GM13977 (cell line): ENCODE results near the gene AKAP6.

Source experiments
- DNase-seq: peaks from one replicate; pipeline ENCODE4 v3.0.0; 2012; ENCODE audit warnings: low spot score
- in situ Hi-C: fragments of 300-500 bp; cut with MboI; formaldehyde crosslinking; loops from one replicate; pipeline ENCODE4 v1.12.0; 2022; ENCODE audit warnings: low sequenced_read_pairs, low pct_unique_long_range_greater_than_20kb, mixed read lengths, inconsistent platforms; ENCODE audit not compliant: unreplicated experiment
- TF ChIP-seq, protein P1 (sequence below): IDR thresholded peaks from 2 replicates; pipeline ENCODE4 v1.5.1; 2012; ENCODE audit warnings: mild to moderate bottlenecking, control low read depth; ENCODE audit not compliant: insufficient read depth; ENCODE audit errors: extremely low read depth, missing control alignments

AKAP6 gene

GRCh38 chr14:32666308-32666707, 337.2 kb downstream of the AKAP6 start:
- in situ Hi-C loops: no loop called here
- TF ChIP-seq, protein P1, sequence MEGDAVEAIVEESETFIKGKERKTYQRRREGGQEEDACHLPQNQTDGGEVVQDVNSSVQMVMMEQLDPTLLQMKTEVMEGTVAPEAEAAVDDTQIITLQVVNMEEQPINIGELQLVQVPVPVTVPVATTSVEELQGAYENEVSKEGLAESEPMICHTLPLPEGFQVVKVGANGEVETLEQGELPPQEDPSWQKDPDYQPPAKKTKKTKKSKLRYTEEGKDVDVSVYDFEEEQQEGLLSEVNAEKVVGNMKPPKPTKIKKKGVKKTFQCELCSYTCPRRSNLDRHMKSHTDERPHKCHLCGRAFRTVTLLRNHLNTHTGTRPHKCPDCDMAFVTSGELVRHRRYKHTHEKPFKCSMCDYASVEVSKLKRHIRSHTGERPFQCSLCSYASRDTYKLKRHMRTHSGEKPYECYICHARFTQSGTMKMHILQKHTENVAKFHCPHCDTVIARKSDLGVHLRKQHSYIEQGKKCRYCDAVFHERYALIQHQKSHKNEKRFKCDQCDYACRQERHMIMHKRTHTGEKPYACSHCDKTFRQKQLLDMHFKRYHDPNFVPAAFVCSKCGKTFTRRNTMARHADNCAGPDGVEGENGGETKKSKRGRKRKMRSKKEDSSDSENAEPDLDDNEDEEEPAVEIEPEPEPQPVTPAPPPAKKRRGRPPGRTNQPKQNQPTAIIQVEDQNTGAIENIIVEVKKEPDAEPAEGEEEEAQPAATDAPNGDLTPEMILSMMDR: no peak
- no peak for DNase-seq

DNA sequence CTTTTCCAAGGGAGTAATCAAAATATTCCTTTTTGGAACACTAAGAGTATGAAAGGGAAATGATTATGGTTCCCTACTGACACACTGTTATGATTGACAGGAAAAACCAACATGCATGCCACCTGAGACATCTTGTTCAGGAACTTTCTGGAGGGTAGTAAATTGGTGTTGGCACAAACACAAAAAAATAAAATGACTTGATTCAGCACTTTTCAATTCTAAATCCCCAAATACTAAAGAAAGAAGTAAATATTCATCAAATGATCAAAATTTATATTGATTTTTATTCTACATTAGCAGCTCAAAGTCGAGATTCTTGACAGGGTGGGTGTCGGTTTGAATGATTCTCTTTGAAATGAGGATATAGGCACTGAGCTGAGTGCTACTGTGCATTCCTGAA, 338.2 kb downstream of the AKAP6 start:
- no peak for DNase-seq
- in situ Hi-C loops: no loop called here
- TF ChIP-seq, protein P1: no peak

- TF ChIP-seq, protein P1: no peak
- in situ Hi-C loops: no loop called here
- DNase-seq: no peak
Measured at GRCh38 chr14:32667791-32668190, 338.7 kb downstream of the AKAP6 start.

DNA sequence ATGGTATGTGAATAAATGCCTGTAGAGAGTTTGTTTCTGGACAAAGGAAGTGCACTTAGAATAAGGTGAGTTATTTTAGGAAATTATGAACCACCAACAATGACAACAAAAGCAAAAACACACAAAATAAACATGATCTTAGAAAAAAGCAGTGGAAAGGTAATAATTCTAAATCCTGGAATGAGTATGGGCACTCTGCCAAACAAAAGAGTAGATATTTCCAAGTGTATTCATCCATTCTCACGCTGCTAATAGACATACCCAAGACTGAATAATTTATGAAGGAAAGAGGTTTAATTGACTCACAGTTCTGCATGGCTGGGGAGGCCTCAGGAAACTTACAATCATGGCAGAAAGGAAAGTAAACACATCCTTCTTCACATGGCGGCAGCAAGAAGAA, 340.3 kb downstream of the AKAP6 start:
- DNase-seq: no peak
- in situ Hi-C loops: no loop called here
- TF ChIP-seq, protein P1: no peak

DNA sequence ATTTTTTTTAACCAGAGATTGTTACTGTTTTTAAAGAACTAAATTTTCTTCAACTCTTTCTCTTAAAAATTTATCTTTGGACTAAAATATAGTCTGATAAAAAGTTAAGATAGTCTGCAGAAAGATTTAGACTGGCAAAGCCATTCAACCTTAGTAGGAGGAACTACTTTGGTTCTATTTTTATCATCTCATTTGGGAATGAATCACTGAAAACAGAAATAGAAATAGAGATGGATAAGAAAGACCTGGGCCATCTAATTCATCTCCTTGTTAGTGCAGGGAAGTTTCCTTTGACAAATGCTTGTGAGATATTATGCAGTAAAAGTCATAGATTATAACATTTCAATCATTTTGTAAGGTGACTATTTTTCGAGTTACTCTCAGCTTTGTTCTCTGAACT, 346.3 kb downstream of the AKAP6 start:
- TF ChIP-seq, protein P1: no peak
- DNase-seq: no peak
- in situ Hi-C loops: no loop called here

GRCh38 chr14:32677129-32677780, 348.2 kb downstream of the AKAP6 start:
- in situ Hi-C loops: no loop called here
- no peak for DNase-seq
- TF ChIP-seq, protein P1: no peak
